ENCODE results near the gene VIP. TPM values are rescaled to one million over a fixed set of nuclear protein-coding genes. Genes with fewer than 3 reads are reported as not detected.

The VIP gene
- total RNA-seq, 1 experiment from 2014 or later, result not detected

GRCh38 chr6:152775428-152775827, 24.8 kb downstream of the VIP start:
- H3K4me1 ChIP-seq (ENCODE audit: control insufficient read depth, insufficient read depth, low read length), result no peaks in the 10 kb centered on the region
- H3K27me3 ChIP-seq (ENCODE audit: control insufficient read depth, insufficient read depth, low read length), result no peaks in the 10 kb centered on the region
- H3K27ac ChIP-seq (ENCODE audit: low read length), result no peak overlapping the region
- BruUV-seq (replicated peaks), result no TSS peak
- intact Hi-C loops (cut with micrococcal nuclease; ENCODE audit: unreplicated experiment) (no loop called here), in situ Hi-C loops (cut with HindIII; ENCODE audit: low pct_unique_long_range_greater_than_20kb, low sequenced_read_pairs) (no loop called here)
- H3K9me3 ChIP-seq (ENCODE audit: control insufficient read depth, insufficient read depth, low read depth, low read length), result no peaks in the 10 kb centered on the region
- ChIA-PET CTCF (no interaction called here), POLR2A (no interaction called here)
- TF ChIP-seq CTCF (IDR thresholded peaks at IDR 0.05) (no peak), REST (IDR thresholded peaks at IDR 0.05; ENCODE audit: insufficient read depth in 1 of 2, low read depth in 2 of 2, low read length in 1 of 2) (no peak), TCF7L2 (IDR thresholded peaks at IDR 0.05; ENCODE audit: low read depth, low read length) (no peak), SIN3A (IDR thresholded peaks at IDR 0.05; ENCODE audit: borderline replicate concordance, insufficient read depth, low read depth, low read length) (no peak), POLR2AphosphoS5 (IDR thresholded peaks at IDR 0.05; ENCODE audit: low read depth, low read length) (no peak)
- no peak overlapping the region for H3K4me3 ChIP-seq (ENCODE audit: low read depth in 2 of 2, low read length in 2 of 2)
- DNase-seq (ENCODE audit: low read depth, low spot score), result no peak
- H3K36me3 ChIP-seq (ENCODE audit: control insufficient read depth, insufficient read depth, low read length), result no peaks in the 10 kb centered on the region
- ATAC-seq, result no peak

GRCh38 chr6:152776833-152777232, 26.2 kb downstream of the VIP start:
- CTCF ChIA-PET, result no interaction called here
- DNase-seq (ENCODE audit: low read depth, low spot score) (no peak), ATAC-seq (no peak)
- intact Hi-C loops (cut with micrococcal nuclease; ENCODE audit: unreplicated experiment), result no loop called here
- Histone ChIP-seq H3K27ac (ENCODE audit: low read length) (no peak overlapping the region), H3K27me3 (ENCODE audit: control insufficient read depth, insufficient read depth, low read length) (no peaks in the 10 kb centered on the region), H3K36me3 (ENCODE audit: control insufficient read depth, insufficient read depth, low read length) (no peaks in the 10 kb centered on the region), H3K4me3 (ENCODE audit: low read depth in 2 of 2, low read length in 2 of 2) (no peak overlapping the region), H3K9me3 (ENCODE audit: control insufficient read depth, insufficient read depth, low read depth, low read length) (no peaks in the 10 kb centered on the region), H3K4me1 (ENCODE audit: control insufficient read depth, insufficient read depth, low read length) (no peaks in the 10 kb centered on the region)
- TF ChIP-seq SIN3A (IDR thresholded peaks at IDR 0.05; ENCODE audit: borderline replicate concordance, insufficient read depth, low read depth, low read length) (no peak), CTCF (IDR thresholded peaks at IDR 0.05) (no peak), TCF7L2 (IDR thresholded peaks at IDR 0.05; ENCODE audit: low read depth, low read length) (no peak), POLR2AphosphoS5 (IDR thresholded peaks at IDR 0.05; ENCODE audit: low read depth, low read length) (no peak), REST (IDR thresholded peaks at IDR 0.05; ENCODE audit: insufficient read depth in 1 of 2, low read depth in 2 of 2, low read length in 1 of 2) (no peak)
- BruUV-seq (replicated peaks), result no TSS peak
- in situ Hi-C loops (cut with HindIII; ENCODE audit: low pct_unique_long_range_greater_than_20kb, low sequenced_read_pairs), result no loop called here
- POLR2A ChIA-PET, result no interaction called here
